IMR-90 (cell line): ENCODE measurements around the gene LRRC4C. TPM values are rescaled to one million over a fixed set of nuclear protein-coding genes. Genes with fewer than 3 reads are reported as not detected.

Experiments used
- ATAC-seq: fragments of 200-7000 bp; cut with Tn5 transposase; 2 replicates; pipeline ENCODE4 v1.9.1; 2020; ENCODE audit warnings: low read depth, mild to moderate bottlenecking, moderate library complexity
- BruUV-seq: library from RNA; stranded (reverse); fragments of 400-500 nt; replicated peaks from 2 replicates; lab custom pipeline; 2021; lab: Mats Ljungman, UMichigan
- CTCF ChIA-PET: fragments of 300-600 bp; formaldehyde crosslinking; extraction: SDS; loops from one replicate; lab custom pipeline; 2021; ENCODE audit warnings: antibody characterized with exemption; lab: Yijun Ruan, JAX
- POLR2A ChIA-PET: fragments of 300-600 bp; sonication (Branson Sonifier 250); formaldehyde crosslinking; loops from one replicate; lab custom pipeline; 2022; ENCODE audit warnings: antibody characterized with exemption; ENCODE audit not compliant: unreplicated experiment; lab: Charles Lee
- DNase-seq: peaks from one replicate; pipeline ENCODE4 v3.0.0; 2013
- H2AFZ ChIP-seq: replicated peaks from 2 replicates; pipeline ENCODE3; 2013; ENCODE audit warnings: low read length, mild to moderate bottlenecking; ENCODE audit not compliant: poor library complexity
- H2AK5ac ChIP-seq: 2 replicates; pipeline ENCODE4 v1.6.1; 2013; ENCODE audit warnings: low read depth, low read length, inconsistent platforms
- H2AK9ac ChIP-seq: replicated peaks from 2 replicates; pipeline ENCODE3; 2013; ENCODE audit warnings: mild to moderate bottlenecking, low read depth, low read length, moderate library complexity; ENCODE audit not compliant: poor library complexity
- H2BK120ac ChIP-seq: 2 replicates; pipeline ENCODE4 v1.6.1; 2013; ENCODE audit warnings: low read depth, low read length, inconsistent platforms
- H2BK15ac ChIP-seq: 3 replicates; pipeline ENCODE4 v1.6.1; 2013; ENCODE audit warnings: low read depth, low read length, inconsistent platforms
- H2BK20ac ChIP-seq: 2 replicates; pipeline ENCODE4 v1.6.1; 2013; ENCODE audit warnings: low read depth, mild to moderate bottlenecking, inconsistent platforms, low read length, moderate library complexity
- H2BK5ac ChIP-seq: 2 replicates; pipeline ENCODE4 v1.6.1; 2013; ENCODE audit warnings: mild to moderate bottlenecking, low read depth, low read length, inconsistent platforms; ENCODE audit not compliant: poor library complexity, severe bottlenecking
- H3K14ac ChIP-seq: replicated peaks from 2 replicates; pipeline ENCODE4 v1.6.1; 2013; ENCODE audit warnings: low read depth, low read length, inconsistent platforms
- H3K18ac ChIP-seq: 2 replicates; pipeline ENCODE4 v1.6.1; 2013; ENCODE audit warnings: low read depth, low read length, control low read depth
- H3K23ac ChIP-seq: 2 replicates; pipeline ENCODE4 v1.6.1; 2013; ENCODE audit warnings: low read depth, low read length, inconsistent platforms
- H3K27ac ChIP-seq: 2 replicates; pipeline ENCODE4 v1.5.1; 2013; ENCODE audit warnings: mild to moderate bottlenecking, control low read depth, low read length; ENCODE audit not compliant: insufficient read depth
- H3K27me3 ChIP-seq: 2 replicates; pipeline ENCODE4 v1.6.1; 2013; ENCODE audit warnings: low read length; ENCODE audit not compliant: control insufficient read depth, insufficient read depth
- H3K36me3 ChIP-seq: 2 replicates; pipeline ENCODE4 v1.6.1; 2013; ENCODE audit warnings: low read length, mixed read lengths; ENCODE audit not compliant: control insufficient read depth, insufficient read depth
- H3K4ac ChIP-seq: 2 replicates; pipeline ENCODE4 v1.6.1; 2013; ENCODE audit warnings: low read depth, low read length, inconsistent platforms
- H3K4me1 ChIP-seq: 2 replicates; pipeline ENCODE4 v1.6.1; 2013; ENCODE audit warnings: low read length, mixed read lengths; ENCODE audit not compliant: control insufficient read depth, insufficient read depth
- H3K4me2 ChIP-seq: 2 replicates; pipeline ENCODE4 v1.6.1; 2013; ENCODE audit warnings: low read depth, mild to moderate bottlenecking, control low read depth, low read length, moderate library complexity
- H3K4me3 ChIP-seq: 2 replicates; pipeline ENCODE4 v1.5.1; 2013; ENCODE audit warnings: low read depth, mild to moderate bottlenecking, control low read depth, low read length, moderate library complexity; ENCODE audit not compliant: insufficient read depth
- H3K56ac ChIP-seq: 2 replicates; pipeline ENCODE4 v1.6.1; 2013; ENCODE audit warnings: low read length, inconsistent platforms; ENCODE audit not compliant: insufficient read depth; ENCODE audit errors: extremely low read depth
- H3K79me1 ChIP-seq, 2 experiments: 2 replicates each; pipeline ENCODE4 v1.6.1; 2013; ENCODE audit warnings: low read length in 2 of 2, inconsistent platforms in 1 of 2, low read depth in 1 of 2
- H3K9ac ChIP-seq: 2 replicates; pipeline ENCODE4 v1.6.1; 2013; ENCODE audit warnings: low read depth, low read length, control low read depth
- H3K9me1 ChIP-seq: 2 replicates; pipeline ENCODE4 v1.6.1; 2013; ENCODE audit warnings: low read length, inconsistent platforms; ENCODE audit not compliant: insufficient read depth
- H3K9me3 ChIP-seq: 2 replicates; pipeline ENCODE4 v1.6.1; 2013; ENCODE audit warnings: low read length; ENCODE audit not compliant: control insufficient read depth, insufficient read depth
- H4K20me1 ChIP-seq: 2 replicates; pipeline ENCODE4 v1.6.1; 2013; ENCODE audit warnings: low read length, inconsistent platforms; ENCODE audit not compliant: insufficient read depth
- H4K5ac ChIP-seq: 2 replicates; pipeline ENCODE4 v1.6.1; 2013; ENCODE audit warnings: mild to moderate bottlenecking, low read depth, low read length, control low read depth
- H4K8ac ChIP-seq, 2 experiments: 2 replicates each; pipeline ENCODE4 v1.6.1; 2013; ENCODE audit warnings: low read depth in 2 of 2, low read length in 2 of 2, control low read depth in 1 of 2, inconsistent platforms in 1 of 2
- H4K91ac ChIP-seq: 2 replicates; pipeline ENCODE4 v1.6.1; 2013; ENCODE audit warnings: low read depth, low read length, inconsistent platforms; ENCODE audit not compliant: insufficient read depth
- USF2 ChIP-seq: fragments of 150-350 bp; IDR thresholded peaks from 2 replicates; pipeline ENCODE4 v1.6.1; 2017; ENCODE audit warnings: mild to moderate bottlenecking, antibody characterized with exemption, low read length, low read depth
- WGBS, 2 experiments: methylation state at CpG; one replicate each; pipeline versions ENCODE4 v1.1.5 to v1.1.7; 2013; ENCODE audit warnings: missing lambda C conversion rate in 2 of 2; ENCODE audit not compliant: insufficient read length in 1 of 2; ENCODE audit errors: extremely low coverage in 2 of 2; 5-methylcytosine and 5-hydroxymethylcytosine counted together
- dilution Hi-C: fragments of 300-500 bp; cut with HindIII; formaldehyde crosslinking; loops from one replicate; pipeline ENCODE4 v1.14.3; 2018; ENCODE audit warnings: low sequenced_read_pairs; ENCODE audit not compliant: unreplicated experiment
- in situ Hi-C: fragments of 300-500 bp; cut with MboI; formaldehyde crosslinking; loops from 3 replicates; pipeline ENCODE4 v1.14.3; 2019; ENCODE audit warnings: low sequenced_read_pairs, inconsistent platforms, mixed read lengths
- intact Hi-C: fragments of 100-400 bp; cut with micrococcal nuclease; formaldehyde crosslinking; loops from 2 replicates; pipeline ENCODE4 v1.10.0; 2022
- polyA plus RNA-seq, 3 experiments: library from polyadenylated mRNA; depleted of rRNA; stranded (reverse); fragments of >200 nt; gene quantifications; 2 replicates each; pipeline ENCODE4 v1.2.3, GENCODE V29; 2012; ENCODE audit warnings: low replicate concordance in 1 of 3
- total RNA-seq: library from RNA; depleted of rRNA; stranded (reverse); fragments of >200 nt; gene quantifications from 2 replicates; pipeline ENCODE4 v1.2.3, GENCODE V29; 2012

Gene LRRC4C
- total and polyA plus RNA-seq, 2 of the 4 experiments (the other 2 are of a cell fraction): under 0.01 to 0.03 TPM

GRCh38 chr11:40223596-40224330 lies 1235.7 kb downstream of the LRRC4C start:
- H4K20me1 ChIP-seq: no peaks in the 10 kb centered on the region
- ATAC-seq (no peak), DNase-seq (no peak)
- WGBS, 2 experiments: no CpG with 5 or more reads among the region's 2 CpGs
- no peak overlapping the region for H4K8ac ChIP-seq
- dilution Hi-C loops (no loop called here), in situ Hi-C loops (no loop called here), intact Hi-C loops (no loop called here)
- H3K4me1 ChIP-seq: no peaks in the 10 kb centered on the region
- H3K4me2 ChIP-seq: no peak overlapping the region
- no peak overlapping the region for H2AFZ ChIP-seq
- no peaks in the 10 kb centered on the region for H3K9me3 ChIP-seq
- no peak overlapping the region for H2AK5ac ChIP-seq
- POLR2A ChIA-PET: interaction anchor here (0.6 kb wide), 1 partner anchor 276 kb away, joined by 3 read pairs; no protein-coding TSS in a partner anchor
- no peak overlapping the region for H2AK9ac ChIP-seq
- no peak overlapping the region for H3K23ac ChIP-seq
- H2BK15ac ChIP-seq: no peak overlapping the region
- no peak overlapping the region for H3K9ac ChIP-seq
- H3K79me1 ChIP-seq: no peaks in the 10 kb centered on the region
- H3K36me3 ChIP-seq: no peaks in the 10 kb centered on the region
- CTCF ChIA-PET: no interaction called here
- no peak overlapping the region for H3K27ac ChIP-seq
- no peak overlapping the region for H3K4ac ChIP-seq
- H3K9me1 ChIP-seq: no peaks in the 10 kb centered on the region
- no peak overlapping the region for H2BK5ac ChIP-seq
- no peak overlapping the region for H4K5ac ChIP-seq
- no peak overlapping the region for H3K4me3 ChIP-seq
- H2BK20ac ChIP-seq: no peak overlapping the region
- H2BK120ac ChIP-seq: no peak overlapping the region
- no peak for TF ChIP-seq USF2
- H3K14ac ChIP-seq: no peak overlapping the region
- H3K18ac ChIP-seq: no peak overlapping the region
- H3K27me3 ChIP-seq: no peaks in the 10 kb centered on the region
- BruUV-seq: no TSS peak
- H4K91ac ChIP-seq: no peak overlapping the region
- no peak overlapping the region for H3K56ac ChIP-seq
